Natural killer cell treated with Interleukin-12 subunit alpha and Interleukin-12 subunit beta and Interleukin-15 and Interleukin-18, amount 100 ng/mL, for 72 hours (primary cell): ENCODE results near the gene DLG1. TPM values are rescaled to one million over a fixed set of nuclear protein-coding genes. Genes with fewer than 3 reads are reported as not detected.
A peak's percentile ranks its signal among the peaks of the same experiment; 100 is the strongest.

Experiments
- ATAC-seq, 2 donors: fragments of 150-1000 bp; cut with Tn5 transposase in 1 of 2; sonication (Bioruptor Pico), chemical (Tn5 transposase) in 1 of 2; 2 replicates each; pipeline ENCODE4 v1.10.0; 2021
- DNase-seq: peaks from one replicate; pipeline ENCODE4 v3.0.0; 2022; ENCODE audit warnings: low spot score
- H3K27ac Mint-ChIP-seq, 2 donors: 1 replicate in 1 of 2; 2 replicates in 1 of 2; pipeline ENCODE4 v1.8.0; 2022; ENCODE audit warnings: mixed read lengths in 2 of 2, mild to moderate bottlenecking in 1 of 2, moderate library complexity in 1 of 2
- H3K27me3 Mint-ChIP-seq, 2 donors: 1 replicate in 1 of 2; 2 replicates in 1 of 2; pipeline ENCODE4 v1.8.0; 2022; ENCODE audit warnings: mixed read lengths in 2 of 2
- H3K36me3 Mint-ChIP-seq: one replicate; pipeline ENCODE4 v1.8.0; 2022; ENCODE audit warnings: mixed read lengths
- H3K4me1 Mint-ChIP-seq, 2 donors: 1 replicate in 1 of 2; 2 replicates in 1 of 2; pipeline ENCODE4 v1.8.0; 2022; ENCODE audit warnings: low read depth in 2 of 2, mixed read lengths in 2 of 2, mild to moderate bottlenecking in 1 of 2
- H3K4me3 Mint-ChIP-seq: one replicate; pipeline ENCODE4 v1.8.0; 2022; ENCODE audit warnings: mixed read lengths
- H3K9me3 Mint-ChIP-seq: 2 replicates; pipeline ENCODE4 v1.8.0; 2022; ENCODE audit warnings: mixed read lengths
- total RNA-seq, 2 donors: library from RNA; stranded (reverse); gene quantifications; one replicate each; pipeline ENCODE4 v1.2.3, GENCODE V29; 2022

Gene DLG1
- total RNA-seq, 2 donors from 2014 or later = 76.5 to 121 TPM

DNA sequence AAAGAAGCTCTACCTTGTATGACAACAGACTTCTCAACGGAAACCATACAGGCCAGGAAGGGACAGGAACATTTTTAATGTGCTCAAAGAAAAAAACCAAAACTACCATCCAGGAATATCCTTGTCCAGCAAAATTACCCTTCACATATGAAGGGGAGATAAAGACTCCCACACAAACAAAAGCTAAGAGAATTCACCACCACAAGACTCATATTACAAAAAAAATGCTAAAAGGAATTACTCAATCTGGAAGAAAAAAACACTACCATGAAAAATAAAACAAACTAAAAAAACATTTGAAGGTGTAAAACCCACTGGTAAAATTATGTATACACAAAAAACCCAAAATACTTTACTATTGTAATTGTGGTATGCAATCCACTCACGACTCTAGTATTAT is 57.2 kb downstream of the DLG1 start:
- peak overlapping the region; percentile 8 to 34 for H3K27ac Mint-ChIP-seq
- peaks cover 38 to 47% of the 10 kb centered on the region in 2 donors for H3K4me1 Mint-ChIP-seq
- H3K27me3 Mint-ChIP-seq = no peaks in the 10 kb centered on the region
- H3K9me3 Mint-ChIP-seq = peaks cover 9% of the 10 kb centered on the region
- no peak for DNase-seq
- peaks cover 44% of the 10 kb centered on the region for H3K36me3 Mint-ChIP-seq
- H3K4me3 Mint-ChIP-seq = peak overlapping the region; percentile 26
- no peak for ATAC-seq

- Mint-ChIP-seq H3K4me1 (peaks cover 43 to 53% of the 10 kb centered on the region in 2 donors), H3K36me3 (peaks cover 48% of the 10 kb centered on the region), H3K9me3 (peaks cover 9% of the 10 kb centered on the region), H3K27me3 (no peaks in the 10 kb centered on the region), H3K4me3 (peak overlapping the region; percentile 26), H3K27ac (peak overlapping the region in 1 of 2 donors; percentile 8)
- ATAC-seq (no peak), DNase-seq (no peak)
These were observed 58.6 kb downstream of the DLG1 start for GRCh38 chr3:197239857-197240256.

- Mint-ChIP-seq H3K36me3 (peaks cover 39% of the 10 kb centered on the region), H3K27ac (peak overlapping the region in 1 of 2 donors; percentile 28), H3K9me3 (peaks cover 9% of the 10 kb centered on the region), H3K4me1 (peaks cover 49 to 54% of the 10 kb centered on the region in 2 donors), H3K27me3 (no peaks in the 10 kb centered on the region), H3K4me3 (peak overlapping the region; percentile 1)
- ATAC-seq (no peak), DNase-seq (no peak)
These were observed 59.6 kb downstream of the DLG1 start for GRCh38 chr3:197238842-197239241.

DNA sequence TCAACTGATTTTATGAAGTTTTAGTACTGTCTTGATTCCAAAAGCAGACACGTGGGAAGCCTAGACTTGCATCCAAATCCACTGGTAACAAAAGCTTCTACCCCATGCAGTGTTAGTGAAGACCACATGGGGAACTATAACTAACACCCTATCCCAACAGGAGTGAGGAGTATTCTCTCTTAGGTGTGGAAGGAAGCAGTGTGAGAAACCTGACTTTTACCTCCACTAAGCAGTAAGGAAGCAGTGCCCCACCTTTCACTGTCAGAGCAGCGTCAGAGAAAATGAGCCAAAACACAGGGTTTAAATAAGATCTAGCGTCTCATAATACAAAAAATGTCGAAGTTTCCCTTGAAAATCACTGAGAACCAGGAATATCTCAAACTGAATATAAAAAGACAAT is 60.5 kb downstream of the DLG1 start:
- peaks cover 50 to 54% of the 10 kb centered on the region in 2 donors for H3K4me1 Mint-ChIP-seq

DNA sequence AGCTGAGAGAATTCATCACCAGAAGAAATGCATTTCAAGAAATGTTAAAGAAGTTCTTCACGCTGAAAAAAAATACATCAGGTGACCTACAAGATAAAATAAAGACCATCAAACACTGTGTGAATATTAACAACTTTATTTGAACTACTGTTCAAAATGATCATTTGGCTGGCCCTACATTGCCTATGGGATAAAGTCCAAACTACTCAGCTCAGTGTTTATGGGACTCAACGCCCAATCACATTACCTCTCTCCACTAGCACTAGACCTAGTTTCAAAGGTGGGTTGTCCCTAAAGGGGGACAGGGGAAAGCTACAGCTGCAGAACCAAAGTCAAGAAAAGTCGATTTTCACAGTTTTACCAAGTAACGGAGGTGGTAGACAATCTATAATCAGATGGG is 62.0 kb downstream of the DLG1 start:
- peaks cover 45 to 48% of the 10 kb centered on the region in 2 donors for H3K4me1 Mint-ChIP-seq
- ATAC-seq (no peak), DNase-seq (no peak)
- H3K27ac Mint-ChIP-seq = no peak overlapping the region
- no peaks in the 10 kb centered on the region for H3K27me3 Mint-ChIP-seq
- H3K9me3 Mint-ChIP-seq = peaks cover 4% of the 10 kb centered on the region
- H3K4me3 Mint-ChIP-seq = no peak overlapping the region
- H3K36me3 Mint-ChIP-seq = peaks cover 15% of the 10 kb centered on the region

More for the DNA sequence above, 60.5 kb downstream of the DLG1 start:
- no peak overlapping the region for H3K4me3 Mint-ChIP-seq
- DNase-seq (no peak), ATAC-seq (no peak)
- peaks cover 9% of the 10 kb centered on the region for H3K9me3 Mint-ChIP-seq
- no peak overlapping the region for H3K27ac Mint-ChIP-seq
- no peaks in the 10 kb centered on the region for H3K27me3 Mint-ChIP-seq
- H3K36me3 Mint-ChIP-seq = peaks cover 30% of the 10 kb centered on the region

DNA sequence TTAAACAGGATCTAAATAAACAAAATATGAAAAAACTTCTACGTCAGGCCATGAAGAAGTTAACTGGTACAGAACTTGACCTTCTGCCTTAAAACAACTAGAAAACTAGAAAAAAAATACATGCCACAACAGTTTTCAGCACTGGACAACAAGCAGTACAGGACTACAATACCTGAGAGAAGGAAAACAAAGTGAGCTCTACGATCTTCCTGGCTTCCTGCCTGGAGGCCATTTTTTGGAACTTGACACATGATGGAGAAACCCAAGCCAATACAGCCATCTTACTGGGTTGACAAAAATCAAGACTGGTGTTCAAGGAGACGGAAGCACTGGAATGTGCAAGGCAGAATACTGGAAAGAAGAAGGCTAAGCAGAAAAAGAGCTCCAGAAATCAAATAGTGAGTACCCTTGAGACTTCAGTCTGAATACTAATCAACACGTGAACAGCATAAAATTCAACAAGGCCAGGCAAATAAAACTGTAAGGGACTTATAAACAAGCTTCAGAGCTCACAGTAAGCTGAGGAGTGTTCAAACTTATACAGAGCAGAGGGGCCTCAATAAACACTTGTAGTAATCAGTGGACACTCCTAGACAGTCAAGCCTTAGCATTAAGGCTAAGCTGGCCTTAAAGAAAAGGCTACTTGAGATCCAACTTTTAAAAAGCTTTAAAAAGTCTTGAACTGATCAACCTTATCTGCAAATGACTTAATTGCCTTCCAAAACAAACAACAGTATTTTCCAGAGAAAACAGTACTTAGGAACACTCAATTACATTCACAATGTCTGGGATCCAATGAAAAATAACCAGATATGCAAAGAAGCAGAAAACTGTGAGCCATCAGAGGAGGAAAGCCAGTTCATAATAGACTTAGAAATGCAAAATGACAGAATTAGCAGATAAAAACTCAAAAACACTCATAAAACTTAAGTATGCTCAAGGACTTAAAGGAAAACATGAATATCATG is 63.2 kb downstream of the DLG1 start:
- peaks cover 10% of the 10 kb centered on the region for H3K36me3 Mint-ChIP-seq
- H3K27ac Mint-ChIP-seq = no peak overlapping the region
- H3K4me1 Mint-ChIP-seq = peaks cover 34 to 40% of the 10 kb centered on the region in 2 donors
- no peak for DNase-seq
- no peak for ATAC-seq
- H3K27me3 Mint-ChIP-seq = no peaks in the 10 kb centered on the region
- no peaks in the 10 kb centered on the region for H3K9me3 Mint-ChIP-seq
- no peak overlapping the region for H3K4me3 Mint-ChIP-seq

DNA sequence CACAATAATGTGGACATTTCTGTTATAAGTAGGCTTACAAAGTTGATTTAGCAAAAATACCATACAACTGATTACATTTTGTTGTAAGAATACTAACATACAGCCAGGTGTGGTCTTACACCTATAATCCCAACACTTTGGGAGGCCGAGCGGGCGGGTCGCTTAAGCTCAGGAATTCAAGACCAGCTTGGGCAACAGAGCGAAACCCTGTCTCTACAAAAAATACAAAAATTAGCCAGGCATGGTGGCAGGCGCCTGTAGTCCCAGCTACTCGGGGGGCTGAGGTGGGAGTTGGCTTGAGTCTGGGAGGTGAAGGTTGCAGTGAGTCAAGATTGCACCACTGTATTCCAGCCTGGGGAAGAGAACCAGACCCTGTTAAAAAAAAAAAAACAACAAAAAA is 67.1 kb downstream of the DLG1 start:
- Mint-ChIP-seq H3K27ac (no peak overlapping the region), H3K4me3 (no peak overlapping the region), H3K9me3 (no peaks in the 10 kb centered on the region), H3K4me1 (peaks cover 15 to 21% of the 10 kb centered on the region in 2 donors), H3K36me3 (peaks cover 10% of the 10 kb centered on the region), H3K27me3 (no peaks in the 10 kb centered on the region)
- DNase-seq (no peak), ATAC-seq (no peak)

DNA sequence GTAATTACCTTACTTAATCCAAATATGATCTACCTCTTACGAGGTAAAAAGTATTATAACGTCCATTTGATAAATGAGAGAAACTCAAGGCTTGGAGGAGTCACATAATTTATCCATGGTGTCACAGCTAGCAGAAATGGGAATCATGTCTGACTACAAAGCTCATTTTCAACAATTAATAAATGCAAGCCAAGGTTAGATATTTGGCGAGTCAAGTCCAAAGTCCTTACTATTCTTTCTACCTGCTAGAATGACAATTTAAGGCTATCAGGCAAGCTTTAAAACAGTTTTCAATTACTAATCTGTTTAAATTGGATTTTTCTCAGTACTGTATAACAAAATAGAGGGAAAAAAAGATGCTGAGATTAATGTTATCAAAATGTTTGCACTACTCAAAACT is 68.6 kb downstream of the DLG1 start:
- Mint-ChIP-seq H3K27me3 (no peaks in the 10 kb centered on the region), H3K36me3 (peaks cover under 1% of the 10 kb centered on the region), H3K9me3 (no peaks in the 10 kb centered on the region), H3K4me3 (no peak overlapping the region), H3K27ac (no peak overlapping the region), H3K4me1 (peaks cover 14% of the 10 kb centered on the region in 2 donors)
- no peak for ATAC-seq
- DNase-seq = no peak

- Mint-ChIP-seq H3K27ac (no peak overlapping the region), H3K36me3 (no peaks in the 10 kb centered on the region), H3K4me3 (no peak overlapping the region), H3K4me1 (peaks cover 12 to 14% of the 10 kb centered on the region in 2 donors), H3K9me3 (no peaks in the 10 kb centered on the region), H3K27me3 (no peaks in the 10 kb centered on the region)
- no peak for DNase-seq
- ATAC-seq = no peak
These were observed 69.2 kb downstream of the DLG1 start for GRCh38 chr3:197229178-197229577.

DNA sequence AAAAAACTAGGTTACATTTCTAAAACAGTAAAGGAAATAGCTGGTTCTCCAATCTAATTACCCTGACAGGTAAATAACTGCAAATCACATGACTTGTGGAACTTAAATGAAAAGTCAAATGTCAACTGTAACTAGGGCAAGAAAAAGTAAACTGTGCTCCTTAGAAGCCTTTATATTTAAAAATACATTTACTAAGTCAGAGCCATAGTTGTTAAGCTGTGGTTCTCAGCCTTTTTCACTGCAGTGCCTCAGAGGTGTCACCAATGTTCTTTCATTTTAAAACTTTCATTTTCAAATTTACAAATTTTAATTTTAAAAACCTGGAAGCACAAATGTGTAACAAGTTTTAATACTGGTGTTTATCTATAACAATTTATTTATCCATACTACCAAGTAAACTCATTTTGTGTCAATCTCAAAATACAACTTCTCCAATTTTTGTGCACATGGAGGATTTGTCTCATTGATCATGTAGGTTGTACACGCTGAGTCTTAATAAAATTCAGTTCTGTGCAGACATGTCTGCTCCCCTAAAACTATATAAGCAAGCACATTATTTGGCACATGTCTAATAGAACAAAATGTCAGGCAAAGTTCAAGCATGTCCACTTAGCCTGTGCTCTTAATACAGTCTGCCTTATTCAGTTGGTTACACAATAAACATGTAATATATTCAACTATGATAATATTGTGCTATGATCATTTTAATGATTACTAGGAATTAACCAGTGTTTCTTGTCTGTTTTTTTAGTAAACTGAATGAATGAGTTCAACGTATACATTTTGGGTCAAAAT is 70.4 kb downstream of the DLG1 start:
- peak overlapping the region; percentile 15 for H3K4me3 Mint-ChIP-seq
- DNase-seq (no peak), ATAC-seq (no peak)
- no peak overlapping the region for H3K27ac Mint-ChIP-seq
- H3K36me3 Mint-ChIP-seq = no peaks in the 10 kb centered on the region
- peaks cover 10 to 17% of the 10 kb centered on the region in 2 donors for H3K4me1 Mint-ChIP-seq
- no peaks in the 10 kb centered on the region for H3K9me3 Mint-ChIP-seq
- no peaks in the 10 kb centered on the region for H3K27me3 Mint-ChIP-seq

DNA sequence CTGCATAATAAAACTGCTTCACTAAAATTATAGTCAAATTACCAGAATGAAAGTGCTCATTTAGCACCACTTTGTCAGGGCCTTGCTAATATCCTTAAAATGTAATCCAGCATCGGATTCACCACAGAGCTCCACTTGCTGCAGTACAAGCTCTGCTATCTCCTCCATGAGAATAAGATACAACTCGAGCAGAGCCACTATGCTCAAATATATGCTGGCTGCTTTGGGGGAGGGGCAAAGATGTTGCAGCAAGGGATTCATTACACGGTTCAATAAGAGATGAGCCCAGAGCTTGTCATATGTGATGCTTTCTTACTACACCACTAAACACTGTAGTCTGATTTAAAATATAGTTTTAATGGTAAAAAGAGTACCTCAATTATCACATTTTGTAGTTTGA is 72.2 kb downstream of the DLG1 start:
- Mint-ChIP-seq H3K9me3 (no peaks in the 10 kb centered on the region), H3K27ac (no peak overlapping the region), H3K36me3 (no peaks in the 10 kb centered on the region), H3K4me1 (peaks cover 17 to 21% of the 10 kb centered on the region in 2 donors), H3K27me3 (no peaks in the 10 kb centered on the region), H3K4me3 (no peak overlapping the region)
- DNase-seq = no peak
- ATAC-seq = no peak

DNA sequence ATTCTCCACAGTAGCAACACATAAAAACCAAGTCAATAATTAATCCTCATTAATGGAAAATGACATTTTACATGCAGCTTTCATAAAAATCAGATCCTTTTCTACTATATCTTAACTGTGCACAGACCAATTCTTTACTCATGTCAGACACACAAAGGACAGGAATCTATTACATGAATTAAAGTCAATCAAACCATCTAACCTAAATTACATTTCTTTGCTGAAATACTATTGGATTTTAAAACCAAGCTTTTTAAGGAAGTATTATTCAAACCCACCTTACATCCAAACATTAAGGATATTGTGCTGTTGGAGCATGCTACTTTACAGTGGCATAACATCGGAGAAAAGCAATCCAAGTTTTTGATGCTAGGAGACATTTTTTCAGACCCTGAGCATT is 72.8 kb downstream of the DLG1 start:
- H3K4me1 Mint-ChIP-seq = peaks cover 17% of the 10 kb centered on the region in 2 donors
- ATAC-seq (no peak), DNase-seq (no peak)
- H3K9me3 Mint-ChIP-seq = no peaks in the 10 kb centered on the region
- H3K27ac Mint-ChIP-seq = no peak overlapping the region
- H3K36me3 Mint-ChIP-seq = no peaks in the 10 kb centered on the region
- no peaks in the 10 kb centered on the region for H3K27me3 Mint-ChIP-seq
- H3K4me3 Mint-ChIP-seq = no peak overlapping the region

DNA sequence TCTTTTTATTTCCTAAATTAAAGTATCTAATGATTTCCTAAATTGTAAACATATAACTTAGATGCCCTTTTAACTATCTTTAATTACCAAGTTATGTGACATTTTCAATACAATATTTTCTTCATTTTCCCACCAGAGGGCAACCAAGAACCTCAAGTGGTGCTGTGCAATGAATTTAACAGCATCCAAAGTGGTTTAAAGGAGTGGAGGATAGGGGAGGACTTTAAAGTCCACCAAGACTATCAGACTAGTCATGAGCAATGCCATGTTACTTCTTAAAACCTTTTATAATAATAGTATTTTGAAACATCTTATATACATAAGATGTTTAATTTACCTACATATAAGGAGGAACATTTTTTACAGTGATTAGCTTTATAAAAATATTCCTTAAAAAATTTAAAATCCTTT is 74.4 kb downstream of the DLG1 start:
- ATAC-seq (no peak), DNase-seq (no peak)

DNA sequence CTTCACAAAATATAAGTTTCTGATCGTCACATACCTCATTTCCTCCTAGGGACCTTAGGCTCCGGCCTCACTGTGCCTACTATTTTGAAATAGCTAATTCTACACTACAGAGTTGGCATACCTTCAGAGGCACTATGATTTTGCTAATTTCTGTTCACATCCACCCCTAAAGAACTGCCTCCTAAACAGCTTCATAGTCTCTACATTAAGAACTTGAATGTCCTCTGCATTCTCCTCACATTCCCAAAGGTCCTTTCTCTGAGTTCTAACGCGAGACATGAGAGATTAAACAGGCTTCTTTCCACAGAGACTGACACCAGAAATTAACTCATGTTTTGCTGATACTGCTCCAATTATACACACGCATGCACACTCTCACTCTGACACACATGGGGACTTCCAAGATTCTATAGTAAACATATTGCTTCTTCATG is 75.5 kb downstream of the DLG1 start:
- Mint-ChIP-seq H3K9me3 (no peaks in the 10 kb centered on the region), H3K27me3 (no peaks in the 10 kb centered on the region), H3K36me3 (no peaks in the 10 kb centered on the region), H3K4me1 (peaks cover 12 to 17% of the 10 kb centered on the region in 2 donors), H3K27ac (no peak overlapping the region), H3K4me3 (no peak overlapping the region)
- DNase-seq (no peak), ATAC-seq (no peak)

More for the DNA sequence above, 74.4 kb downstream of the DLG1 start:
- Mint-ChIP-seq H3K4me1 (peaks cover 17% of the 10 kb centered on the region in 2 donors), H3K36me3 (no peaks in the 10 kb centered on the region), H3K9me3 (no peaks in the 10 kb centered on the region), H3K4me3 (no peak overlapping the region), H3K27ac (peak overlapping the region in 1 of 2 donors; percentile 54), H3K27me3 (no peaks in the 10 kb centered on the region)
